ENCODE data around the gene RPE.

The RPE gene

DNA sequence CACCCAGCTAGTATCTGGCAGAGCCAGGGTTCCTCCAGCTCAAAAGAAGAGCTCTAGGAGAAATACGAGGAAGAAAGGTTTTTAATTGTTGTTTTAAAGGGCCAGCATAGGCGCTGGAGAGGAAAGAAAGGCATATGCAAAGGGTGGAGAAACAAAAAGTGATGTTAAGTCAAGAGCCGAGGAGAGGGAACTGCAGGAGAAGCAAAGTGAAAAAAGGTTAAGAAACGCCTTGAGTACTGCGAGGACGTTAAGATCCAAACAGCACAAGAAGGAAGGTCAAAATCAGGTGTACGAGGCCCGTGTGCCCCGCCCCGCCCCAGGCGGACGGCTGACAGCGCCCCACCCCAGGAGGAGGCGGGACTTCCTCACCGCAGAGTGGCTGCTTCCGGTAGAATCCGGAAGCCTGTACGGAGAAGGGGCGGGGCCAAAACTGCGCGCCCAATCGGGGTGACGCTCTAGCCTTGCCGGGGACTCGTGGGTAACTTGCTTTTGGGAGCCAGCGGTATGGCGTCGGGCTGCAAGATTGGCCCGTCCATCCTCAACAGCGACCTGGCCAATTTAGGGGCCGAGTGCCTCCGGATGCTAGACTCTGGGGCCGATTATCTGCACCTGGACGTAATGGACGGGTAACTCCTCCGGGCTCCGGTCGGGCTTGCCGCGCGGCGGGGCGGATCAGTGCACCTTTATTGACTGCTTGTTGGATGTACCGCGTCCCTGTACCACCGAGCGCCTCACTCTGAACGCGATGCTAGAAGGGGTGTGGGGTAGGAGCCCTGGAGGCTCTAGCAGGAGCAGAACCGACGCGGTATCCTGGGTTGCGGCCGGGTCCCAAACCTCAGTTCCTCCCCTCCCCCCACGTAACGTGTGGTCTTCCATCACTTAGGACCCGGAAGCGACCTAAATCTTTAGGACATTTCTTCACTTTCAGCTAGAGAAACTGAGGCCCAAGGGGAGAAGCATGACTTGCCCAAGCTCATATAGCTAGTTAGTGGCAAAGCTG is at the start of gene RPE:
Gene RPE (plus strand): TSS at position 481 of the 1,000 bp plus-strand sequence. CDS start 24 bp downstream, at position 505.
- Histone ChIP-seq H3K4me3 (ENCODE audit: low read depth, low read length) (peak within 1 kb of the TSS; percentile 79), H3K4me1 (ENCODE audit: control insufficient read depth, insufficient read depth, low read length) (peaks cover 15% of the 10 kb centered on the region; the same call in 1 of the 2 replicates), H3K9ac (ENCODE audit: low read depth, low read length) (peak within 1 kb of the TSS; percentile 89), H3K36me3 (ENCODE audit: control insufficient read depth, insufficient read depth, low read length) (peaks cover 24% of the 10 kb centered on the region), H3K27me3 (ENCODE audit: control insufficient read depth, insufficient read depth, low read length) (no peaks in the 10 kb centered on the region), H3K9me3 (ENCODE audit: control insufficient read depth, insufficient read depth, low read length) (no peaks in the 10 kb centered on the region), H3K27ac (ENCODE audit: low read depth, low read length) (peak within 1 kb of the TSS; percentile 71)

DNA sequence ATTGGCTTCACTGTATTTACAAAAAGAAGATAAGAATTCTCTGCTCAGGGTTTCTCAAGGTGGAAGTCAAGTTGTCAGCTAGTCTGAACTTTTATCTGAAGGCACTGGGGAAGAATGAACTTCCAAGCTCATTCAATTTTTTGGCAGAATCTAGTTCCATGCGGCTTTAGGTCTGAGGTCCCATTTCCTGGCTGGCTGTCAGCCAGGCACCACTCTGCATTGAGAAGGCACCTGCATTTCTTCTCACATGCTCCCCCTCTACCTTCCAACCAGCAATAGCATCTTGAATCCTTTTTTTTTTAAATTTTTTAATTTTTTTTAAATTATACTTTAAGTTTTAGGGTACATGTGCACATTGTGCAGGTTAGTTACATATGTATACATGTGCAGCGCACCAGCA is 46.2 kb upstream of the RPE start:
- Histone ChIP-seq H3K27ac (ENCODE audit: low read depth, low read length) (no peak overlapping the region), H3K9ac (ENCODE audit: low read depth, low read length) (no peak overlapping the region), H3K9me3 (ENCODE audit: control insufficient read depth, insufficient read depth, low read length) (no peaks in the 10 kb centered on the region), H3K27me3 (ENCODE audit: control insufficient read depth, insufficient read depth, low read length) (peaks cover 34% of the 10 kb centered on the region), H3K36me3 (ENCODE audit: control insufficient read depth, insufficient read depth, low read length) (no peaks in the 10 kb centered on the region), H3K4me1 (ENCODE audit: control insufficient read depth, insufficient read depth, low read length) (peaks cover 19% of the 10 kb centered on the region), H3K4me3 (ENCODE audit: low read depth, low read length) (no peak overlapping the region)

DNA sequence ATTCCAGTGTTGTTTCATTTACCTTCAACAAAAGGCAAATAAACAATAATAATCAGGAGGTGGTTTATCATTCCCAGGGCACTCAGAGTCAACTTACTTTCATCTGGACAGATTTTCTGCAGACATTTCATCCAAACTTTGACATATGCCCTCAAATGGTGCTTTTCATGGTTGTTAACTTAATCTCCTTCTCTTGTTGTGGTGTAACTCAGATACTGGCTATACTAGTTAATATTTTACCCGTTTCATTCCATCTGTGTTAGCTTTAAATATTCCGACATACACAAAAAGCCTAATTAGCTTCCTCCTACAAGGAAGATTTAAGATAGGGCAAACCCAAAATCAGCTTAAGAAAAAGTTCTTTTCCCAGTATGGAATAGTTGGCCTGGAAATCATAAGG is 44.4 kb upstream of the RPE start:
- no peak overlapping the region for H3K27ac ChIP-seq (ENCODE audit: low read depth, low read length)
- peaks cover 19% of the 10 kb centered on the region for H3K4me1 ChIP-seq (ENCODE audit: control insufficient read depth, insufficient read depth, low read length)
- peaks cover 34% of the 10 kb centered on the region for H3K27me3 ChIP-seq (ENCODE audit: control insufficient read depth, insufficient read depth, low read length)
- H3K9ac ChIP-seq (ENCODE audit: low read depth, low read length): no peak overlapping the region
- H3K36me3 ChIP-seq (ENCODE audit: control insufficient read depth, insufficient read depth, low read length): no peaks in the 10 kb centered on the region
- H3K4me3 ChIP-seq (ENCODE audit: low read depth, low read length): no peak overlapping the region
- H3K9me3 ChIP-seq (ENCODE audit: control insufficient read depth, insufficient read depth, low read length): no peaks in the 10 kb centered on the region

DNA sequence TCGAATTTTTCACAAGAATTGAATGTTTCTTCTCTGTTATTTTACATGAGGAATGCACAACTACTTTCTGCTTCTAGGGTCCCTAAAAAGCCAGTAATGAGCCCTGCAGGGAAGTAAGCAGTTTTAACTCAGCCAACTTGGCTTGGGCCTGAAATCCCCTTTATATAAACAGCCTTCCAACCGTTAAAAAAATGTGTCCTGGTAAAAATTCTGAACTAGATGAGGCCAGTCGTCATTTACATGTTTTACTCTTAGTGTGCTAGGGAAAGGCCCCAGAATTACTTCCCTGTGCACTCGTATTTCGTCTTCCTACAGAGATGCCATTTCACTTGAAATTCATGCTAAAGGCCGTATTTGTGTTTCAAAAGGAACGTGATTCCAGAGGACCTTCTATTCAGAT is 42.4 kb upstream of the RPE start:
- Histone ChIP-seq H3K27ac (ENCODE audit: low read depth, low read length) (peak overlapping the region; percentile 10), H3K27me3 (ENCODE audit: control insufficient read depth, insufficient read depth, low read length) (peaks cover 34% of the 10 kb centered on the region), H3K36me3 (ENCODE audit: control insufficient read depth, insufficient read depth, low read length) (no peaks in the 10 kb centered on the region), H3K4me1 (ENCODE audit: control insufficient read depth, insufficient read depth, low read length) (peaks cover 19% of the 10 kb centered on the region), H3K9me3 (ENCODE audit: control insufficient read depth, insufficient read depth, low read length) (no peaks in the 10 kb centered on the region), H3K9ac (ENCODE audit: low read depth, low read length) (no peak overlapping the region), H3K4me3 (ENCODE audit: low read depth, low read length) (peak overlapping the region; percentile 4; the same call in 1 of the 2 replicates)

DNA sequence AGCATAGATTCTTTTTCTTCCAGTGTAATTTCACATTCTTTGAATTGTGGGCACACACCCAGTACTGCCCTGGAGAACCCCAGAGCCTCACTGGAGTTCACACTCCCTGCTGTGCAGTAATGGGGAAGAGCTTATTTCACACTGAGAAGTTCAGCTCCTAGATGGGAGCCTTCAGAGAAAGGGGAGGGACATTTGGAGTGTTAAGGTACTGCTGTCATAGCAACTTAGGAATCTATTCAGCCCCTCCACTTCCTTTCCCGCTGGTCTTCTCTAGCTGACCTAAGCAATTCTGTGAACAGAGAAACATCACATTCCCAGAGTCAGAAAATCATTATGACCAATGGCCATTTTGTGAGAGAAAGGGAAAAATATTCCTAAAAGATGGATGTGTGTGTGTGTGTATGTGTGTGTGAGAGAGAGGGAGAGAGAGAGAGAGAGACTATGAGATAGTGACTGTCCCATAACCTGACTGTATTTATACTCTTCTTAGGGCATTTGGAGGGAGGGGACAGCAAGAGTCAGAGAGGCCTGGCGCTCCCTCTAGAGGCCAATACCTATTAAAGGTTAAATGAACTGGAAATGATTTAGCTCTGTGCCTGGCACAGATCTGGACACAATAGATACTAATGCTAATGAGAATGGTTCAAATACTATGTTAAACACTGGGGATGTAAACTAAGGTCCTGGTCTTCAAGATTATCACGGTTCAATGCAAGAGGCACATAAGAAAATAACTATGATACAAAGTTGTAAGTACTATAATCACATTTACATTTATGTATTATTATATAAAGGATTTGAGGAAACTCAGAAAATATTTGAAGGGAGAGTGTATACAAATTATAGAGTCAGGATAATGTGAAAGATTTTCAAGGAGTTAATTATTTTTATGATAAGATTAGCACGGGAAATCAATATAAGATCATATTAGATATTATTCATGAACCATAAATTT is 41.5 kb upstream of the RPE start:
- H3K4me1 ChIP-seq (ENCODE audit: control insufficient read depth, insufficient read depth, low read length): peaks cover 19% of the 10 kb centered on the region
- H3K27me3 ChIP-seq (ENCODE audit: control insufficient read depth, insufficient read depth, low read length): peaks cover 34% of the 10 kb centered on the region
- no peaks in the 10 kb centered on the region for H3K9me3 ChIP-seq (ENCODE audit: control insufficient read depth, insufficient read depth, low read length)
- peak overlapping the region; percentile 4; the same call in 1 of the 2 replicates for H3K4me3 ChIP-seq (ENCODE audit: low read depth, low read length)
- peak overlapping the region; percentile 59 for H3K27ac ChIP-seq (ENCODE audit: low read depth, low read length)
- H3K9ac ChIP-seq (ENCODE audit: low read depth, low read length): no peak overlapping the region
- H3K36me3 ChIP-seq (ENCODE audit: control insufficient read depth, insufficient read depth, low read length): no peaks in the 10 kb centered on the region

DNA sequence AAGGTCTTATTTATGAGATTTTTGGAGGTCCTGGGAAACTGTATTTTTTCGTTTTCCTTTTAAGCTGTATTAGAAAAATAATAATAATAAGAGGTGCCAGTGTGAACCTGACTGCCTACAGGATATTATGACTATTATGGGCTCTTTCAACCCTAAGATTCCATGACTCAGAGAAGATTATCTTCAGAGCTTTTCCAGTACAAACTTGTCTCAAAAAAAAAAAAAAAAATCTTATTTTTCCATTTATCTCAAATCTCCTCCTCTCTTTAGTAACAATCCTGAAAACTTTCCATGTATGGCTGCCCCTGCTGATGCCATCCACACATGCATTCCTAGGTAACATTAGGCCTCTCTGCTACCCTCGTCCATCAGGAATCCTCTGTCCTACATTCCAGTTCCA is 36.7 kb upstream of the RPE start:
- no peaks in the 10 kb centered on the region for H3K36me3 ChIP-seq (ENCODE audit: control insufficient read depth, insufficient read depth, low read length)
- H3K9ac ChIP-seq (ENCODE audit: low read depth, low read length): no peak overlapping the region
- no peaks in the 10 kb centered on the region; the same call in 1 of the 2 replicates for H3K27me3 ChIP-seq (ENCODE audit: control insufficient read depth, insufficient read depth, low read length)
- peaks cover 2% of the 10 kb centered on the region for H3K4me1 ChIP-seq (ENCODE audit: control insufficient read depth, insufficient read depth, low read length)
- no peaks in the 10 kb centered on the region for H3K9me3 ChIP-seq (ENCODE audit: control insufficient read depth, insufficient read depth, low read length)
- H3K27ac ChIP-seq (ENCODE audit: low read depth, low read length): no peak overlapping the region
- no peak overlapping the region for H3K4me3 ChIP-seq (ENCODE audit: low read depth, low read length)

DNA sequence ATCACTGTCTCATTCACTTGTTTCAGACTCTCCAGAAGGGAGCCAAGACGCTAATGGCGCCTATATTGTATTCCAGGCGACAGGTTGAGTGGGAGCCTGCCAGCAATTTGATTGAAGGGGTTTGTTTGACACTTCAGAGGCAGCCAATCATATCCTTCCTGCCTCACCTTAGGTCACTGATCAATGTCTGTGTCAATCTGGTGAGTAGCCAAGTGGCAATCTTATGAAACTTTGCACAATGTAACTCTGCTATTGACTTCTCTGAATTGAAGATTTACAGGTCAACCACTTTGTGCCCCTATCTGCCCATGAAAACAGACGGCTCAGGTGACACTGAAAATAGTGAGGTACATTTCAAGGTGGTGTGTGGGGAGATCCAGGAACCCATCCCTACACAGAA is 32.7 kb upstream of the RPE start:
- Histone ChIP-seq H3K36me3 (ENCODE audit: control insufficient read depth, insufficient read depth, low read length) (no peaks in the 10 kb centered on the region), H3K27ac (ENCODE audit: low read depth, low read length) (no peak overlapping the region), H3K27me3 (ENCODE audit: control insufficient read depth, insufficient read depth, low read length) (no peaks in the 10 kb centered on the region), H3K9ac (ENCODE audit: low read depth, low read length) (no peak overlapping the region), H3K9me3 (ENCODE audit: control insufficient read depth, insufficient read depth, low read length) (no peaks in the 10 kb centered on the region), H3K4me1 (ENCODE audit: control insufficient read depth, insufficient read depth, low read length) (no peaks in the 10 kb centered on the region), H3K4me3 (ENCODE audit: low read depth, low read length) (no peak overlapping the region)

DNA sequence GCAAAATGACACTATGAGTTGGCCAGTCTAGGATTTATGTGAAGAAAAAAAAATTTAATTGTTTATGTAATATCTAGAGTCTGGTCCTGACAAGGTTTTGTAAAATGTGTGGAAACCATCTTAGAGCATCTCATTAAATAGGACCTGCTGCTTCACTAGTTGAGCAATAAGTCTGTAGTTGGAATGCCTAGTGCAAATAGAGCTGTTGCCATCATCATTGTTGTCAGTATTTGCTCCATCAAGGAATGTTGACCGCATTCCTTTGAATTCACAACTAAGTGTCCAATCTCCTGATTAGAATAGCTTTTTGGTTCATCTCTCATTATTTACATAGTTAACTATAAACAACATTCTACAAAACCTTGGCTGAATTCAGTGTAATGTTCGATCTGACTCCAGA is 32.2 kb upstream of the RPE start:
- H3K27me3 ChIP-seq (ENCODE audit: control insufficient read depth, insufficient read depth, low read length): no peaks in the 10 kb centered on the region
- no peaks in the 10 kb centered on the region for H3K36me3 ChIP-seq (ENCODE audit: control insufficient read depth, insufficient read depth, low read length)
- no peaks in the 10 kb centered on the region for H3K4me1 ChIP-seq (ENCODE audit: control insufficient read depth, insufficient read depth, low read length)
- H3K9ac ChIP-seq (ENCODE audit: low read depth, low read length): no peak overlapping the region
- H3K9me3 ChIP-seq (ENCODE audit: control insufficient read depth, insufficient read depth, low read length): no peaks in the 10 kb centered on the region
- no peak overlapping the region for H3K4me3 ChIP-seq (ENCODE audit: low read depth, low read length)
- H3K27ac ChIP-seq (ENCODE audit: low read depth, low read length): no peak overlapping the region

DNA sequence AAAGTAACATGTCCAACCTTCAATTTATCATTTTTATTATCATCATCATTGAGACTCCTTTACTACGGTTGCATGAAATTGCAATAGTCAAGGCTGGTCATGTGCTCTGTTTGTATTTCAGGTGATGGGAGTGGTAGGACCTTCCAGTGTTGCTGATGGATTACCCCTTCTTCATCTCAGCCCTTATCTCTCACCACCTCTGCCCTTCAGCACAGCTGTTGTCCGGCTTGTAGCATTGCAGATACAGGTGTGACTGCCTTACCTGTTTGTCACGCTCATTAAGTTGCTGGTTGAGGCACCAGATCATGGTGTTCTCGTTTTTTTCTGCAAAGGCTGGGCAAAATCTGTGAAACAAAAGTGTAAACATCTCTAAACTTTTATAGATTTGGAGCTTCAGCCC is 31.7 kb upstream of the RPE start:
- Histone ChIP-seq H3K4me3 (ENCODE audit: low read depth, low read length) (no peak overlapping the region), H3K27me3 (ENCODE audit: control insufficient read depth, insufficient read depth, low read length) (no peaks in the 10 kb centered on the region)

DNA sequence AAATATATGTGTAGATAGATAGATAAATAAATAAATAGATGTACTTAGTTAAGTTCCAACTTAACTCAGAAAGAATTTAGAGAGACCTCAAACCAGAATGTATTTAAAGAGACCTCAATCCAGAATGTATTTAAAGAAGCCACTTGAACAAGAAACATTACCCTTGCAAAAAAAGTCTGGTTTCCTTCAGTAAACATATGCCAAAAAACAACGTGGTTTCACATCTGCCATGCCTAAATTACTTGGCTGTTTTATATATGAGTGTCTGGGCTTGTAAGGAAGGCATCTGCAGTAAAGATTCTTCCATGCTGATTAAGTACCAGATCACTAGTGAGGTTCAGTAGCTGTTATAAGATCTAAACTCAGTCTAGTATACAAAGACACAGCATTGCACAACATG is 29.1 kb upstream of the RPE start:
- Histone ChIP-seq H3K4me1 (ENCODE audit: control insufficient read depth, insufficient read depth, low read length) (no peaks in the 10 kb centered on the region), H3K9me3 (ENCODE audit: control insufficient read depth, insufficient read depth, low read length) (no peaks in the 10 kb centered on the region), H3K27me3 (ENCODE audit: control insufficient read depth, insufficient read depth, low read length) (no peaks in the 10 kb centered on the region)

More for the DNA sequence above, 31.7 kb upstream of the RPE start:
- Histone ChIP-seq H3K36me3 (ENCODE audit: control insufficient read depth, insufficient read depth, low read length) (no peaks in the 10 kb centered on the region), H3K9me3 (ENCODE audit: control insufficient read depth, insufficient read depth, low read length) (no peaks in the 10 kb centered on the region), H3K27ac (ENCODE audit: low read depth, low read length) (no peak overlapping the region), H3K9ac (ENCODE audit: low read depth, low read length) (no peak overlapping the region), H3K4me1 (ENCODE audit: control insufficient read depth, insufficient read depth, low read length) (no peaks in the 10 kb centered on the region)

More for the DNA sequence above, 29.1 kb upstream of the RPE start:
- no peak overlapping the region for H3K27ac ChIP-seq (ENCODE audit: low read depth, low read length)
- no peaks in the 10 kb centered on the region for H3K36me3 ChIP-seq (ENCODE audit: control insufficient read depth, insufficient read depth, low read length)
- no peak overlapping the region for H3K4me3 ChIP-seq (ENCODE audit: low read depth, low read length)
- H3K9ac ChIP-seq (ENCODE audit: low read depth, low read length): no peak overlapping the region

Data from HUES48 (cell line).